ENCODE results near the gene TNFRSF4. TPM values are rescaled to one million over a fixed set of nuclear protein-coding genes. Genes with fewer than 3 reads are reported as not detected.

TNFRSF4 gene
- total RNA-seq, 1 experiment from 2014 or later: 0.88 TPM

GRCh38 chr1:1171161-1171545, 42.8 kb downstream of the TNFRSF4 start:
- no peak for DNase-seq (ENCODE audit: low read depth)

- DNase-seq (ENCODE audit: low read depth): no peak
Measured at GRCh38 chr1:1170215-1171091, 43.5 kb downstream of the TNFRSF4 start.

GRCh38 chr1:1169429-1170214, 44.3 kb downstream of the TNFRSF4 start:
- no peak for DNase-seq (ENCODE audit: low read depth)

- DNase-seq (ENCODE audit: low read depth): no peak
Measured at GRCh38 chr1:1168451-1169411, 45.2 kb downstream of the TNFRSF4 start.

GRCh38 chr1:1167841-1168450, 46.0 kb downstream of the TNFRSF4 start:
- no peak for DNase-seq (ENCODE audit: low read depth)

- no peak for DNase-seq (ENCODE audit: low read depth)
Measured at GRCh38 chr1:1167398-1167821, 46.5 kb downstream of the TNFRSF4 start.

- no peak for DNase-seq (ENCODE audit: low read depth)
Measured at GRCh38 chr1:1166642-1167397, 47.1 kb downstream of the TNFRSF4 start.

GRCh38 chr1:1165900-1166421, 48.0 kb downstream of the TNFRSF4 start:
- DNase-seq (ENCODE audit: low read depth): no peak

GRCh38 chr1:1165485-1165884, 48.5 kb downstream of the TNFRSF4 start:
- DNase-seq (ENCODE audit: low read depth): no peak

- DNase-seq (ENCODE audit: low read depth): no peak
Measured at GRCh38 chr1:1164701-1165451, 49.1 kb downstream of the TNFRSF4 start.

- no peak for DNase-seq (ENCODE audit: low read depth)
Measured at GRCh38 chr1:1164361-1164700, 49.6 kb downstream of the TNFRSF4 start.

GRCh38 chr1:1163538-1164070, 50.3 kb downstream of the TNFRSF4 start:
- DNase-seq (ENCODE audit: low read depth): no peak

- DNase-seq (ENCODE audit: low read depth): no peak
Measured at GRCh38 chr1:1162597-1163537, 51.1 kb downstream of the TNFRSF4 start.

- DNase-seq (ENCODE audit: low read depth): no peak
Measured at GRCh38 chr1:1161683-1162079, 52.3 kb downstream of the TNFRSF4 start.
